IPS-18c (cell line): ENCODE data around the gene KHK.

Source experiments
- H3K4me3 ChIP-seq: 2 replicates; pipeline ENCODE4 v1.7.0; 2013; ENCODE audit warnings: low read depth, mild to moderate bottlenecking, low read length, moderate library complexity; ENCODE audit not compliant: insufficient read depth
- H3K9me3 ChIP-seq: one replicate; pipeline ENCODE4 v1.6.1; 2013; ENCODE audit warnings: mild to moderate bottlenecking, low read length, moderate library complexity; ENCODE audit not compliant: control insufficient read depth, insufficient read depth

The KHK gene

GRCh38 chr2:27088634-27089033 is 2.1 kb downstream of the KHK start:
- Histone ChIP-seq H3K9me3 (no peaks in the 10 kb centered on the region), H3K4me3 (no peak overlapping the region)

DNA sequence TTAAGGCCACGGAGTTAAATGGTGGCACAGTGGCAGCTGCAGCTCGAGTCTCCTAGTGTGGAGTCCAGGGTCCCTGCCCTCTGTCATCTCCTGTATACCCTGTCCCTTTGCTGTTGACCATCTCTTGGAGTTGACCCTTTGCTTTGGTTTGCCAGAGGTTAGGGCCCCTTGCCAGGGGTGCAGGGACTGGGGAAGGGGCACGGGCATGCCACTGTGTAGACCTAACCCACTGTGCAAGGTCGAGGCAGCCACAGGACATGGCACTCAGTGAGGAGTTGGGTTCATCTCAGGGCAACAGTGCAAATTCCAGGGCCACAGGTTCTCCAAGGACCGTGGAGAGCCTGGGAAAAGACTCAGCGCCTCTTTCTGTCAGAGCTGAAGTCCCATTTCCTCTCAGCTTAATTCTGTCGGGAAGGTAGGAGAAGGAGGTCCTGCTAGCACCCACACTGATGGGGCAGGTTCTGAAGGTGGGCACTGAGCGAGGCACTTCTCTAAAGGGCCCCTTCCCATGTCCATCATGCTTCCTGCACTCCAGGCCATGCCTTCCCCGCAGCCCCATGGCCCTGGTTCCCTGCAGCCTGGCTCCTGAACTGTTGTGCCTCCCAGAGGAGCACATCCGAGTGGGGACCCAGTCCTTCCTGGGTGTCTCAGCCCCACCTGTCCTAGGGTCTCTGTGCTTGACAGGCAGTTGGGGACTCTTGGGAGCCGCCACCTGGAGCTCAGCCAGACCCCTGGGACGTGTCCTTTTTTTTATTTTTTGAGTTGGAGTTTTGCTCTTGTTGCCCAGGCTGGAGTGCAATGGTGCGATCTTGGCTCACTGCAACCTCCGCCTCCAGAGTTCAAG is 2.8 kb downstream of the KHK start:
- H3K4me3 ChIP-seq = no peak overlapping the region
- H3K9me3 ChIP-seq = no peaks in the 10 kb centered on the region

GRCh38 chr2:27091746-27092695 is 5.4 kb downstream of the KHK start:
- H3K4me3 ChIP-seq = no peak overlapping the region
- no peaks in the 10 kb centered on the region for H3K9me3 ChIP-seq

- Histone ChIP-seq H3K9me3 (no peaks in the 10 kb centered on the region), H3K4me3 (no peak overlapping the region)
These were observed 6.3 kb downstream of the KHK start for GRCh38 chr2:27092696-27093429.

DNA sequence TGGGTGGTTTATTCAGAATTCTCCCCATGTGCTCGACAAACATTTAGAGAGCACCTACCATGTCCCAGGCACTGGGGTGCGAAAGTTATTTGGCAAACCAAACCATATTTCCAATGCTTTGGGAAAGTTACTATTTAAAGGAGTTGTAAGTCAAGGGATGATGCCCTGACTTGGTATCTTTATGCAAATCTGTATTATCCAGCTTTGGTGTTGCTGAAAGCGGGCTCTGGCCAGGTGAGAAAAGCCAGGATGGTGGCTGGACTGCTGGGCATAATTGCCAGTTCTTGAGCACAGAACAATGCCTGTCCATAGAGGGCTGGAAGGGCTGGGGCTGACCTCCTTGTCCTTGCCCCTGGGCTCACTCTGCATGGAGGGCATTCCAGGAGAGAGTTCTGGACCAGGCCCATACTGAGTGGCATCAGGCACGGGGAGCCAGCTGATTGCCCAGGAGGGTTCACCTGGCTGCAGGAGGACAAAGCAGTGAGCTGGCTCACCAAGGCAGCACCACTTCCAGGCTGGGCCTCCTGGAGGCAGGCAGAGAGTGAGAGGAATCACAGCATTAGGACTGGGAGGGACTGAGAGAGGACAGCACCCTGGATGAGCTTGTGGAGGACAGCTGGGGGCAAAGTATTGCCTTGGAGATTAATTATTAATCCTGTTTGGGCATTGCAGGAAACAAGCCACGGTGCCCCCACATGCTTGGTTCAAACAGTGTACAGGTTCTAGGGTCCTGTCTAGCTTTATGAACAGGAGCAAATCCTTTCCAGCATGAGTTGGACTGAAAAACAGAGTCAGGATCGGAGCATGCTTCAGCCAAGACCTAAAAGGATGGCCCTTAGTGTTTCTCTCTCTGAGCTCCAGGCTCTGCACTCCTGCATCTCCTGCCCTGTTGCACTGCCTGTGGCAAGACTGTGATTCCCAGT is 7.1 kb downstream of the KHK start:
- no peaks in the 10 kb centered on the region for H3K9me3 ChIP-seq
- no peak overlapping the region for H3K4me3 ChIP-seq

DNA sequence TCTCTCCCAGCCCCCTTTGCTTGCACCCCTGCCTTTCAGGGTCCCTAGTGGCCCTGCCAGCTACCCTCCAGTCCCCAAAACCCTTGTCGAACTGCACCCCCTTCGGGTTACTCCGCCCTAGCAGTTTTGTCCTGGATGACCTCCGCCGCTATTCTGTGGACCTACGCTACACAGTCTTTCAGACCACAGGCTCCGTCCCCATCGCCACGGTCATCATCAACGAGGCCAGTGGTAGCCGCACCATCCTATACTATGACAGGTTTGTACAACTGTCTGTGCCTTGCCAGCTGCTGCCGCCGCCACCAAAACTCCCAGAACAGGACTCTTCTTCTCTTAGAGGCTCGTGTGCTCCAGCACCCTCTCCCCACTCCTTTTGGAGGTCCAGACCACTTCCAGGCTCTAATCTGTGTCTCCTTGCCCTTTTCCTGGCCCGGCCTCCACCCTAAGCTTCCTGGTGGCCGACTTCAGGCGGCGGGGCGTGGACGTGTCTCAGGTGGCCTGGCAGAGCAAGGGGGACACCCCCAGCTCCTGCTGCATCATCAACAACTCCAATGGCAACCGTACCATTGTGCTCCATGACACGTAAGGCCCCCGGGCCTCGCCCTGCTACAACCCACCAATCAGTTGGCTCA is 7.9 kb downstream of the KHK start:
- Histone ChIP-seq H3K9me3 (no peaks in the 10 kb centered on the region), H3K4me3 (no peak overlapping the region)

DNA sequence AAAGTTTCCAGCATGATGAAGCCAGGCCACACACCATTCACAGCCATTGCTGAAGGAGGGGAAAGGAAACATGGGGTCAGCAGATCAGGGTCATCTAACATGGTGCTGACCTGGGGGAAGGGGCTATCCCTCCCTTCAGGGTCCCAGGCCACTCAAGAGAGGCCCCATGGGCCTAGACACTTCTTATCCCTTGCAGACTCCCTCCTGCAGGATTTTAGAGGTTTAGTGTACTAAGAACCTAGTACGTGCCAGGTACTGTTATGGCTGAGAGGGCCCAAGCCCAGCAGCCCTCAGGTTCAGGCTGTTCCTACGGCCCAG is 8.8 kb downstream of the KHK start:
- Histone ChIP-seq H3K4me3 (no peak overlapping the region), H3K9me3 (no peaks in the 10 kb centered on the region)

- Histone ChIP-seq H3K9me3 (no peaks in the 10 kb centered on the region), H3K4me3 (peak overlapping the region; percentile 44)
These were observed 9.4 kb downstream of the KHK start for GRCh38 chr2:27095745-27096651.

DNA sequence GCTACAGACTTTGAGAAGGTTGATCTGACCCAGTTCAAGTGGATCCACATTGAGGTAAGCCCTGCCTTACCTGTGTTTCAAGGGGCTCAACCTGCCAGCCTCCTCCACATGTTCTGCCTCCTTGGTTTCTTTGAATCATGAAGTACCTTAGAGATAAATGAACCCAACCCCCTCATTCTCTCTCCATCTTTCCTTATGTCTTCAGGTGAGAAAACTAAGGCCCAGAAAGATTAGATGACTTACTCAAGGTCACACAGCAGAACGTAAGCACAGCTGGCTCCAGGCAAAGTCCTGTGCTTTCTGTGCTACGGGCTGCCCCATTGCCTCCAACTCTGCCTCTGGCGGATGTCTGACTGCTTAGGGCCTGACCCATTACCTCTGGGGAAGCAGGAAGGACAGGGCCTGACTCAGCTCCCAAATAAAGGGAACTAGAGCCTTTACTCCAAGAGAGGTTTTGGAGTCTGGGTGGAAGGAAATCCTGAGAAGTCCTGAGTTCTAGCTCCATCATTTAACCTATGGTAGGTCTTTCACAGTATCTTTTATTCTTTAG is 10.3 kb downstream of the KHK start:
- Histone ChIP-seq H3K9me3 (no peaks in the 10 kb centered on the region), H3K4me3 (no peak overlapping the region)

DNA sequence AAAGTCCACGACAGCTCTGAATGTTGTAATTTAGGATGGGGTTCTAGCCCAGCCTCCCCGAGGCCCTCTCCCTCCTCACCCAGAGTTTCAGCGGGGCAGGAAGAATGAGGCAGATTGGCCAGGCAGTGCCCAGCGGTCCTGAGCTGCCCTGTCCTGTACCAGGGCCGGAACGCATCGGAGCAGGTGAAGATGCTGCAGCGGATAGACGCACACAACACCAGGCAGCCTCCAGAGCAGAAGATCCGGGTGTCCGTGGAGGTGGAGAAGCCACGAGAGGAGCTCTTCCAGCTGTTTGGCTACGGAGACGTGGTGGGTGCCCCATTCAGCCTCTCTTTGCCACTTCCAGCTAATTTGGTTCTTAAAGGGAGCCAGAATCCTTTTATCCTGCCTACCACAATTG is 10.8 kb downstream of the KHK start:
- H3K4me3 ChIP-seq = no peak overlapping the region
- H3K9me3 ChIP-seq = no peaks in the 10 kb centered on the region

GRCh38 chr2:27099334-27099955 is 12.9 kb downstream of the KHK start:
- Histone ChIP-seq H3K9me3 (no peaks in the 10 kb centered on the region), H3K4me3 (no peak overlapping the region)

- no peaks in the 10 kb centered on the region for H3K9me3 ChIP-seq
- no peak overlapping the region for H3K4me3 ChIP-seq
These were observed 13.5 kb downstream of the KHK start for GRCh38 chr2:27100036-27100435.

GRCh38 chr2:27102329-27102728 is 15.8 kb downstream of the KHK start:
- Histone ChIP-seq H3K9me3 (no peaks in the 10 kb centered on the region), H3K4me3 (no peak overlapping the region)

- no peak overlapping the region for H3K4me3 ChIP-seq
- H3K9me3 ChIP-seq = no peaks in the 10 kb centered on the region
These were observed 19.4 kb downstream of the KHK start for GRCh38 chr2:27105981-27106380.

DNA sequence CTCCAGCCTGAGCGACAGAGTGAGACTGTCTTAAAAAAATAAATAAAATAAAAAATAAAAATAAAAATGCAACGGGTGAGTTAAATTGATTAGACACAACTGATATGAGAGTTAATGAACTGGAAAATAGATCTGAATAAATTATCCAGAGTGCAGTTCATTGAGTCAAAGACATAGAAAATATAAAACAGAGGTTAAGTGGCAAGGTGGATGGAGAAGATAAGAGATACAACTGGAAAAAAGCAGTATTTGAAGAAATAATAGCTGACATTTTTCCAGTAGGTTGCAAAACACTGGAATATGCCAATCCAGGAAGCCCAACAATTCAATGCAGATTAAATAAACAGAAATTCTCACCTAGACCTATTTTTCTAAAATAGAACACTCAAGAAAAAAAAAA is 21.6 kb downstream of the KHK start:
- Histone ChIP-seq H3K4me3 (no peak overlapping the region), H3K9me3 (no peaks in the 10 kb centered on the region)
